ENCODE data around the gene ZBTB7C.

The ZBTB7C gene

DNA sequence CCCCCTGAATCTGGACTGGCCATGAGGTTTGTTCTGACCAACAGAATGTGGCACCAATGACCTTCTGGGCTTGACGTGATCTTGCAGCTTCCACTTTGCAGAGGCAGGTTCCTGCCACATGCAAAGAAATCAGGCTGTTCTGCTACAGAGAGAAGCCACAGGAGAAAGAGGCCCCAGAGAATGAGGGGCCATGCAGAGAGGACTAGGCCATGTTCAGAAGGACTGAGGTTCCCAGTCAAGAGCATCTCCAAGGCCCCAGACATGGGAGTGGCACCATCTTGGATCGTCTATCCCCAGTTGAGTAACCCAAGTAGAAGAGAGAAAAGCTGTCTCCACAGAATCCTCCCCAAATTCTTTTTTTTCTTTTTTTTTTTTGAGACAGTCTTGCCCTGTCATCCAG is 131.1 kb downstream of the ZBTB7C start:
- TF ChIP-seq EZH2phosphoT487 (conservative IDR thresholded peaks at IDR 0.05; ENCODE audit: low read length), result no peak
- TF ChIP-seq CTCF (IDR thresholded peaks at IDR 0.05; ENCODE audit: insufficient read depth, low read length, poor library complexity, severe bottlenecking), result no peak

GRCh38 chr18:48274301-48274700 is 134.9 kb downstream of the ZBTB7C start:
- no peaks in the 10 kb centered on the region for H3F3A ChIP-seq (ENCODE audit: insufficient read depth)
- no peaks in the 10 kb centered on the region for H3K9me3 ChIP-seq (ENCODE audit: insufficient read depth, low read length)
- H2AFZ ChIP-seq (ENCODE audit: low read depth, low read length, severe bottlenecking), result no peak overlapping the region
- no peak overlapping the region for H3K4me3 ChIP-seq (ENCODE audit: insufficient read depth, low read length, poor library complexity, severe bottlenecking)
- H4K20me1 ChIP-seq (ENCODE audit: low read depth, low read length), result no peaks in the 10 kb centered on the region
- H3K36me3 ChIP-seq (ENCODE audit: low read length), result no peaks in the 10 kb centered on the region
- no peak overlapping the region for H3K4me2 ChIP-seq (ENCODE audit: low read depth, low read length, poor library complexity, severe bottlenecking)
- no peak overlapping the region for H3K9ac ChIP-seq (ENCODE audit: low read length)
- no peaks in the 10 kb centered on the region for H3K27me3 ChIP-seq (ENCODE audit: low read length)
- no peaks in the 10 kb centered on the region for H3K9me2 ChIP-seq (replicated peaks; ENCODE audit: insufficient read depth, low read length)
- no peaks in the 10 kb centered on the region for H3K79me2 ChIP-seq (ENCODE audit: insufficient read depth, low read length)
- no peak overlapping the region for H3K27ac ChIP-seq (ENCODE audit: low read depth, low read length)
- TF ChIP-seq CTCF (IDR thresholded peaks at IDR 0.05; ENCODE audit: insufficient read depth, low read length, poor library complexity, severe bottlenecking) (no peak), EZH2phosphoT487 (conservative IDR thresholded peaks at IDR 0.05; ENCODE audit: low read length) (no peak)

More for the DNA sequence above, 131.1 kb downstream of the ZBTB7C start:
- no peaks in the 10 kb centered on the region for H3K27me3 ChIP-seq (ENCODE audit: low read length)
- no peak overlapping the region for H3K9ac ChIP-seq (ENCODE audit: low read length)
- H3K9me2 ChIP-seq (replicated peaks; ENCODE audit: insufficient read depth, low read length), result no peaks in the 10 kb centered on the region
- H3K4me2 ChIP-seq (ENCODE audit: low read depth, low read length, poor library complexity, severe bottlenecking), result no peak overlapping the region
- H3K27ac ChIP-seq (ENCODE audit: low read depth, low read length), result no peak overlapping the region
- H3K9me3 ChIP-seq (ENCODE audit: insufficient read depth, low read length), result no peaks in the 10 kb centered on the region
- no peaks in the 10 kb centered on the region for H3K36me3 ChIP-seq (ENCODE audit: low read length)
- no peak overlapping the region for H3K4me3 ChIP-seq (ENCODE audit: insufficient read depth, low read length, poor library complexity, severe bottlenecking)
- no peaks in the 10 kb centered on the region for H4K20me1 ChIP-seq (ENCODE audit: low read depth, low read length)
- H3F3A ChIP-seq (ENCODE audit: insufficient read depth), result no peaks in the 10 kb centered on the region
- H3K79me2 ChIP-seq (ENCODE audit: insufficient read depth, low read length), result no peaks in the 10 kb centered on the region
- no peak overlapping the region for H2AFZ ChIP-seq (ENCODE audit: low read depth, low read length, severe bottlenecking)

GRCh38 chr18:48270929-48271328 is 138.3 kb downstream of the ZBTB7C start:
- H3K27ac ChIP-seq (ENCODE audit: low read depth, low read length), result no peak overlapping the region
- H2AFZ ChIP-seq (ENCODE audit: low read depth, low read length, severe bottlenecking), result no peak overlapping the region
- H3K4me2 ChIP-seq (ENCODE audit: low read depth, low read length, poor library complexity, severe bottlenecking), result no peak overlapping the region
- H3K9me3 ChIP-seq (ENCODE audit: insufficient read depth, low read length), result no peaks in the 10 kb centered on the region
- no peaks in the 10 kb centered on the region for H3K79me2 ChIP-seq (ENCODE audit: insufficient read depth, low read length)
- H3K36me3 ChIP-seq (ENCODE audit: low read length), result no peaks in the 10 kb centered on the region
- no peaks in the 10 kb centered on the region; the same call in 1 of the 2 replicates for H3K9me2 ChIP-seq (replicated peaks; ENCODE audit: insufficient read depth, low read length)
- TF ChIP-seq EZH2phosphoT487 (conservative IDR thresholded peaks at IDR 0.05; ENCODE audit: low read length) (no peak), CTCF (IDR thresholded peaks at IDR 0.05; ENCODE audit: insufficient read depth, low read length, poor library complexity, severe bottlenecking) (no peak)
- H3F3A ChIP-seq (ENCODE audit: insufficient read depth), result no peaks in the 10 kb centered on the region
- H3K27me3 ChIP-seq (ENCODE audit: low read length), result no peaks in the 10 kb centered on the region
- H3K9ac ChIP-seq (ENCODE audit: low read length), result no peak overlapping the region
- no peaks in the 10 kb centered on the region for H4K20me1 ChIP-seq (ENCODE audit: low read depth, low read length)
- H3K4me3 ChIP-seq (ENCODE audit: insufficient read depth, low read length, poor library complexity, severe bottlenecking), result no peak overlapping the region

All from SU-DHL-6 (cell line).